ENCODE data around the gene PRSS48. TPM values are rescaled to one million over a fixed set of nuclear protein-coding genes. Genes with fewer than 3 reads are reported as not detected.

Gene PRSS48
- total RNA-seq, 2 experiments from 2014 or later, result not detected

- Mint-ChIP-seq H3K27me3 (peaks cover 28% of the 10 kb centered on the region), H3K27ac (no peak overlapping the region), H3K4me1 (peaks cover 6% of the 10 kb centered on the region), H3K36me3 (ENCODE audit: low read depth) (no peaks in the 10 kb centered on the region), H3K9me3 (peaks cover 3% of the 10 kb centered on the region), H3K4me3 (no peak overlapping the region)
- DNase-seq, result no peak
- ChIA-PET CTCF (no interaction called here), POLR2A (no interaction called here)
Observed at GRCh38 chr4:151329217-151330007, 52.5 kb downstream of the PRSS48 start.

- CTCF ChIA-PET, result no interaction called here
- no peak overlapping the region for H3K27ac Mint-ChIP-seq
- peaks cover 16% of the 10 kb centered on the region for H3K27me3 Mint-ChIP-seq
- H3K4me3 Mint-ChIP-seq, result no peak overlapping the region
- H3K36me3 Mint-ChIP-seq (ENCODE audit: low read depth), result no peaks in the 10 kb centered on the region
- peaks cover 3% of the 10 kb centered on the region for H3K9me3 Mint-ChIP-seq
- no peaks in the 10 kb centered on the region for H3K4me1 Mint-ChIP-seq
- no peak for DNase-seq
- POLR2A ChIA-PET, result no interaction called here
Observed at GRCh38 chr4:151331276-151332042, 54.5 kb downstream of the PRSS48 start.

DNA sequence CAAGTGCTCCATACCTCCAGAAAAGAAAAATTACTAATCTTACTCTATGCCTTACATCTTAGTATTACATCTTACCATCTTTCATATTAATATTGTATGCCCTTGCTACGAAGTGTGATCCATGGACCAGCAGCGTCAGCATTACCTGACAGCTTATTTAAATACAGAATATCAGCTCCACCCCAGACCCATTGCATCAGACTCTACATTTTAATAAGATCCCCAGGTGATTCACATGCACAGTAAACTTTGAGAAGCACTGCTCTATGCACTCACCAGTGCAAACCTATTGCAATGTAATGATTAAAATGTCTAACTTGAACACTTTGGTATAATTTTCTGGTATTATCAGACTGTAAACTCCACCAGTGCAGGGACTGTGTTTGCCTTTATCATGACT, 62.5 kb downstream of the PRSS48 start:
- ChIA-PET CTCF (no interaction called here), POLR2A (no interaction called here)
- H3K27ac Mint-ChIP-seq, result no peak overlapping the region
- peaks cover 6% of the 10 kb centered on the region for H3K27me3 Mint-ChIP-seq
- H3K4me1 Mint-ChIP-seq, result no peaks in the 10 kb centered on the region
- no peaks in the 10 kb centered on the region for H3K36me3 Mint-ChIP-seq (ENCODE audit: low read depth)
- no peak for DNase-seq
- no peaks in the 10 kb centered on the region for H3K9me3 Mint-ChIP-seq
- H3K4me3 Mint-ChIP-seq, result no peak overlapping the region

DNA sequence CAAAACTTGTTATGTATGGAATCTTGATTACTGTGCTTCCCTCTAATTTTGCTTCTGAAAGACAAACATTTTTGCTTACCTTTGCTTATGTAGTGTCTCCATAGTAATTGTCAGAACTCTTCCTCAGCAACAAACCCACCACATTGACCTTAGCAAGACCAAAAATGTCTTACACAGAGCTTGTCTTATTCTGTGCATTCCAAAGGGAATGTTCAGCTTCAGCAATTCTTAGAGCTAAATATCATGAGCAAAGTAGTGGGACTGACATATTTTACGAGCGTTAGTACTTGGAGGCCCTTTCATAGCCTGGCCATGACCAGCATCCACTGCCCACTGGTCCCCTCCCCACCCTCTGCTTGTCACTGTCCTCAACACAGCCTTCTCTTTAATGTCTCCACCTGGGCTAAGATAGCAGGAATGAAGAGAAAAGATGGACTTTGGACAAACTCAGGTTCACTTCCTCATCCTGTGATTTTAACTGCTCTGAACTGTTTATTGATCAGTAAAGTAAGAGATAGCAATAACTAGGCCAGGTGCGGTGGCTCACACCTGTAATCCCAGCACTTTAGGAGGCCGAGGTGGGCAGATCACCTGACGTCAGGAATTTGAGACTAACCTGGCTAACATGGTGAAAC, 63.9 kb downstream of the PRSS48 start:
- Mint-ChIP-seq H3K4me3 (no peak overlapping the region), H3K9me3 (no peaks in the 10 kb centered on the region), H3K27me3 (peaks cover 11% of the 10 kb centered on the region), H3K27ac (no peak overlapping the region), H3K36me3 (ENCODE audit: low read depth) (no peaks in the 10 kb centered on the region), H3K4me1 (no peaks in the 10 kb centered on the region)
- no peak for DNase-seq
- POLR2A ChIA-PET, result no interaction called here
- CTCF ChIA-PET, result interaction anchor here (0.7 kb wide), 1 partner anchor 274 kb away, joined by 3 read pairs; no protein-coding TSS in a partner anchor

Other genes with a start within 250 kb of the PRSS48 start
- gene RPS3A, start 177.5 kb upstream of the PRSS48 start, total RNA-seq, result 1,000 to 10,000 TPM; 1,515 to 1,526 TPM
- not detected for gene SH3D19, start 48.4 kb downstream of the PRSS48 start, total RNA-seq
- gene FHIP1A, start 132.0 kb downstream of the PRSS48 start, total RNA-seq, result under 1 TPM; 0.05 to 0.18 TPM